Panc1 (cell line): ENCODE measurements around the gene WDR33. TPM values are rescaled to one million over a fixed set of nuclear protein-coding genes. Genes with fewer than 3 reads are reported as not detected.

ENCODE experiments used
- ATAC-seq: fragments of 200-7000 bp; cut with Tn5 transposase; 2 replicates; pipeline ENCODE4 v1.9.1; 2020; ENCODE audit warnings: mild to moderate bottlenecking, moderate library complexity
- BruUV-seq: library from RNA; stranded (reverse); fragments of 400-500 nt; replicated peaks from 2 replicates; lab custom pipeline; 2021; lab: Mats Ljungman, UMichigan
- CTCF ChIA-PET: fragments of 300-600 bp; sonication (Branson Sonifier 250); formaldehyde crosslinking; loops from one replicate; lab custom pipeline; 2022; ENCODE audit warnings: antibody characterized with exemption; lab: Charles Lee
- POLR2A ChIA-PET: fragments of 300-600 bp; sonication (Branson Sonifier 250); formaldehyde crosslinking; loops from one replicate; lab custom pipeline; 2022; ENCODE audit warnings: antibody characterized with exemption; lab: Charles Lee
- DNase-seq: peaks from one replicate; pipeline ENCODE4 v3.0.0-alpha.2; 2010; ENCODE audit warnings: low read depth, low spot score
- H3K27ac ChIP-seq: 2 replicates; pipeline ENCODE4 v1.5.1; 2011; ENCODE audit warnings: mild to moderate bottlenecking, low read length, inconsistent platforms
- H3K27me3 ChIP-seq: fragments of 200-500 bp; sonication (Bioruptor generic); 2 replicates; pipeline ENCODE4 v1.6.0; 2014; ENCODE audit warnings: low read length, inconsistent platforms; ENCODE audit not compliant: control insufficient read depth, insufficient read depth
- H3K36me3 ChIP-seq: fragments of 200-500 bp; sonication (Bioruptor generic); 2 replicates; pipeline ENCODE4 v1.5.1; 2014; ENCODE audit warnings: inconsistent platforms, mild to moderate bottlenecking, low read length, moderate library complexity; ENCODE audit not compliant: control insufficient read depth, insufficient read depth
- H3K4me1 ChIP-seq: 2 replicates; pipeline ENCODE4 v1.5.1; 2011; ENCODE audit warnings: inconsistent platforms, mild to moderate bottlenecking, low read length, moderate library complexity; ENCODE audit not compliant: control insufficient read depth, insufficient read depth
- H3K4me3 ChIP-seq, 2 experiments: 2 replicates each; pipeline ENCODE4 v1.5.1; 2011 to 2012; ENCODE audit warnings: low read depth in 2 of 2, low read length in 2 of 2, mild to moderate bottlenecking in 2 of 2, inconsistent platforms in 1 of 2, moderate library complexity in 1 of 2
- H3K9me3 ChIP-seq: fragments of 200-500 bp; sonication (Bioruptor generic); 2 replicates; pipeline ENCODE4 v1.5.1; 2014; ENCODE audit warnings: low read depth, mild to moderate bottlenecking, inconsistent platforms, low read length, moderate library complexity; ENCODE audit not compliant: control insufficient read depth, insufficient read depth
- POLR2AphosphoS5 ChIP-seq: IDR thresholded peaks from 2 replicates; pipeline ENCODE4 v1.6.1; 2012; ENCODE audit warnings: mild to moderate bottlenecking, low read depth, low read length, moderate library complexity
- SIN3A ChIP-seq: IDR thresholded peaks from 2 replicates; pipeline ENCODE4 v1.6.1; 2012; ENCODE audit warnings: low read depth, mild to moderate bottlenecking, low read length, moderate library complexity, borderline replicate concordance; ENCODE audit not compliant: insufficient read depth
- TCF7L2 ChIP-seq: IDR thresholded peaks from 2 replicates; pipeline ENCODE4 v1.6.1; 2011; ENCODE audit warnings: mild to moderate bottlenecking, low read depth, low read length, inconsistent platforms
- in situ Hi-C: cut with HindIII; loops from 2 replicates; pipeline ENCODE4 v1.10.0; 2016; ENCODE audit warnings: low sequenced_read_pairs, low pct_unique_long_range_greater_than_20kb
- intact Hi-C: fragments of 100-400 bp; cut with micrococcal nuclease; formaldehyde crosslinking; loops from one replicate; pipeline ENCODE4 v1.10.0; 2022; ENCODE audit not compliant: unreplicated experiment
- total RNA-seq: library from RNA; stranded (reverse); gene quantifications from one replicate; pipeline ENCODE4 v1.2.1, GENCODE V29; 2021; ENCODE audit not compliant: unreplicated experiment
- TF ChIP-seq, protein P1 (sequence below): fragments of 450-650 bp; IDR thresholded peaks from 2 replicates; pipeline ENCODE4 v1.5.1; 2017; ENCODE audit warnings: mild to moderate bottlenecking
- TF ChIP-seq, protein P2 (sequence below), 2 experiments: IDR thresholded peaks; 2 replicates each; pipeline ENCODE4 v1.6.1; 2011 to 2012; ENCODE audit warnings: low read depth in 2 of 2, control low read depth in 1 of 2, low read length in 1 of 2, mild to moderate bottlenecking in 1 of 2, moderate library complexity in 1 of 2; ENCODE audit not compliant: insufficient read depth in 1 of 2

The WDR33 gene
- total RNA-seq, 1 experiment from 2014 or later, result 63.7 TPM

- no peak for TF ChIP-seq TCF7L2
- no peak for TF ChIP-seq POLR2AphosphoS5
- TF ChIP-seq SIN3A, result no peak
- TF ChIP-seq, protein P1, sequence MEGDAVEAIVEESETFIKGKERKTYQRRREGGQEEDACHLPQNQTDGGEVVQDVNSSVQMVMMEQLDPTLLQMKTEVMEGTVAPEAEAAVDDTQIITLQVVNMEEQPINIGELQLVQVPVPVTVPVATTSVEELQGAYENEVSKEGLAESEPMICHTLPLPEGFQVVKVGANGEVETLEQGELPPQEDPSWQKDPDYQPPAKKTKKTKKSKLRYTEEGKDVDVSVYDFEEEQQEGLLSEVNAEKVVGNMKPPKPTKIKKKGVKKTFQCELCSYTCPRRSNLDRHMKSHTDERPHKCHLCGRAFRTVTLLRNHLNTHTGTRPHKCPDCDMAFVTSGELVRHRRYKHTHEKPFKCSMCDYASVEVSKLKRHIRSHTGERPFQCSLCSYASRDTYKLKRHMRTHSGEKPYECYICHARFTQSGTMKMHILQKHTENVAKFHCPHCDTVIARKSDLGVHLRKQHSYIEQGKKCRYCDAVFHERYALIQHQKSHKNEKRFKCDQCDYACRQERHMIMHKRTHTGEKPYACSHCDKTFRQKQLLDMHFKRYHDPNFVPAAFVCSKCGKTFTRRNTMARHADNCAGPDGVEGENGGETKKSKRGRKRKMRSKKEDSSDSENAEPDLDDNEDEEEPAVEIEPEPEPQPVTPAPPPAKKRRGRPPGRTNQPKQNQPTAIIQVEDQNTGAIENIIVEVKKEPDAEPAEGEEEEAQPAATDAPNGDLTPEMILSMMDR, result no peak
- TF ChIP-seq, protein P2, sequence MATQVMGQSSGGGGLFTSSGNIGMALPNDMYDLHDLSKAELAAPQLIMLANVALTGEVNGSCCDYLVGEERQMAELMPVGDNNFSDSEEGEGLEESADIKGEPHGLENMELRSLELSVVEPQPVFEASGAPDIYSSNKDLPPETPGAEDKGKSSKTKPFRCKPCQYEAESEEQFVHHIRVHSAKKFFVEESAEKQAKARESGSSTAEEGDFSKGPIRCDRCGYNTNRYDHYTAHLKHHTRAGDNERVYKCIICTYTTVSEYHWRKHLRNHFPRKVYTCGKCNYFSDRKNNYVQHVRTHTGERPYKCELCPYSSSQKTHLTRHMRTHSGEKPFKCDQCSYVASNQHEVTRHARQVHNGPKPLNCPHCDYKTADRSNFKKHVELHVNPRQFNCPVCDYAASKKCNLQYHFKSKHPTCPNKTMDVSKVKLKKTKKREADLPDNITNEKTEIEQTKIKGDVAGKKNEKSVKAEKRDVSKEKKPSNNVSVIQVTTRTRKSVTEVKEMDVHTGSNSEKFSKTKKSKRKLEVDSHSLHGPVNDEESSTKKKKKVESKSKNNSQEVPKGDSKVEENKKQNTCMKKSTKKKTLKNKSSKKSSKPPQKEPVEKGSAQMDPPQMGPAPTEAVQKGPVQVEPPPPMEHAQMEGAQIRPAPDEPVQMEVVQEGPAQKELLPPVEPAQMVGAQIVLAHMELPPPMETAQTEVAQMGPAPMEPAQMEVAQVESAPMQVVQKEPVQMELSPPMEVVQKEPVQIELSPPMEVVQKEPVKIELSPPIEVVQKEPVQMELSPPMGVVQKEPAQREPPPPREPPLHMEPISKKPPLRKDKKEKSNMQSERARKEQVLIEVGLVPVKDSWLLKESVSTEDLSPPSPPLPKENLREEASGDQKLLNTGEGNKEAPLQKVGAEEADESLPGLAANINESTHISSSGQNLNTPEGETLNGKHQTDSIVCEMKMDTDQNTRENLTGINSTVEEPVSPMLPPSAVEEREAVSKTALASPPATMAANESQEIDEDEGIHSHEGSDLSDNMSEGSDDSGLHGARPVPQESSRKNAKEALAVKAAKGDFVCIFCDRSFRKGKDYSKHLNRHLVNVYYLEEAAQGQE (IDR thresholded peaks at IDR 0.05; ENCODE audit: insufficient read depth in 1 of 2, low read depth in 2 of 2, low read length in 1 of 2), result no peak
- H3K4me3 ChIP-seq, result no peak overlapping the region
- in situ Hi-C loops (no loop called here), intact Hi-C loops (no loop called here)
- no TSS peak for BruUV-seq
- no peaks in the 10 kb centered on the region for H3K27me3 ChIP-seq
- no peak for DNase-seq
- ChIA-PET CTCF (no interaction called here), POLR2A (no interaction called here)
- no peaks in the 10 kb centered on the region for H3K9me3 ChIP-seq
- H3K4me1 ChIP-seq, result no peaks in the 10 kb centered on the region
- no peaks in the 10 kb centered on the region for H3K36me3 ChIP-seq
- ATAC-seq, result no peak
- no peak overlapping the region for H3K27ac ChIP-seq
Observed at GRCh38 chr2:127658146-127658545, 152.8 kb downstream of the WDR33 start.

- BruUV-seq, result no TSS peak
- ChIA-PET POLR2A (no interaction called here), CTCF (no interaction called here)
- H3K4me3 ChIP-seq, result no peak overlapping the region
- no peaks in the 10 kb centered on the region for H3K4me1 ChIP-seq
- no peaks in the 10 kb centered on the region for H3K27me3 ChIP-seq
- H3K36me3 ChIP-seq, result no peaks in the 10 kb centered on the region
- DNase-seq (no peak), ATAC-seq (no peak)
- TF ChIP-seq, protein P2 (IDR thresholded peaks at IDR 0.05; ENCODE audit: insufficient read depth in 1 of 2, low read depth in 2 of 2, low read length in 1 of 2), result no peak
- TF ChIP-seq, protein P1, result no peak
- TF ChIP-seq SIN3A, result no peak
- no peaks in the 10 kb centered on the region for H3K9me3 ChIP-seq
- no peak overlapping the region for H3K27ac ChIP-seq
- in situ Hi-C loops, result no loop called here
- intact Hi-C loops, result no loop called here
Observed at GRCh38 chr2:127657232-127657595, 153.8 kb downstream of the WDR33 start.
